Hepatocyte (in vitro differentiated cells): ENCODE data around the gene CSNK2A1. TPM values are rescaled to one million over a fixed set of nuclear protein-coding genes. Genes with fewer than 3 reads are reported as not detected.

Experiments used
- DNase-seq: peaks from one replicate; pipeline ENCODE4 v3.0.0-alpha.2; 2016; ENCODE audit warnings: low spot score
- H2AFZ ChIP-seq: fragments of 200-600 bp; sonication (generic); 2 replicates; pipeline ENCODE4 v1.6.0; 2016; ENCODE audit warnings: antibody characterized with exemption, mild to moderate bottlenecking
- H3K27ac ChIP-seq: fragments of 200-600 bp; sonication (generic); 2 replicates; pipeline ENCODE4 v1.5.1; 2016; ENCODE audit warnings: mild to moderate bottlenecking
- H3K27me3 ChIP-seq: fragments of 200-600 bp; sonication (generic); 2 replicates; pipeline ENCODE4 v1.6.1; 2016
- H3K36me3 ChIP-seq: fragments of 200-600 bp; sonication (generic); replicated peaks from 2 replicates; pipeline ENCODE4 v1.5.1; 2016; ENCODE audit warnings: low read depth; ENCODE audit not compliant: insufficient read depth
- H3K4me1 ChIP-seq: fragments of 200-600 bp; sonication (generic); 2 replicates; pipeline ENCODE4 v1.5.1; 2016; ENCODE audit warnings: mild to moderate bottlenecking, moderate library complexity; ENCODE audit not compliant: insufficient read depth
- H3K4me2 ChIP-seq: fragments of 200-600 bp; sonication (generic); 2 replicates; pipeline ENCODE4 v1.6.0; 2016
- H3K4me3 ChIP-seq: fragments of 200-600 bp; sonication (generic); 2 replicates; pipeline ENCODE4 v1.5.1; 2016; ENCODE audit warnings: mild to moderate bottlenecking
- H3K79me2 ChIP-seq: fragments of 200-600 bp; sonication (generic); 2 replicates; pipeline ENCODE4 v1.6.0; 2017; ENCODE audit warnings: mild to moderate bottlenecking
- H3K9me2 ChIP-seq: fragments of 200-600 bp; sonication (generic); replicated peaks from 2 replicates; pipeline ENCODE4 v1.6.0; 2017; ENCODE audit warnings: mild to moderate bottlenecking; ENCODE audit not compliant: insufficient read depth
- H3K9me3 ChIP-seq: fragments of 200-600 bp; sonication (generic); 2 replicates; pipeline ENCODE4 v1.5.1; 2016; ENCODE audit warnings: low read depth, mild to moderate bottlenecking
- H4K20me1 ChIP-seq: fragments of 200-600 bp; sonication (generic); 2 replicates; pipeline ENCODE4 v1.6.0; 2016; ENCODE audit warnings: mild to moderate bottlenecking; ENCODE audit not compliant: insufficient read depth, poor library complexity, severe bottlenecking
- EZH2 ChIP-seq: fragments of 200-600 bp; sonication (generic); IDR thresholded peaks from 2 replicates; pipeline ENCODE4 v1.6.1; 2016; ENCODE audit warnings: antibody characterized with exemption, mild to moderate bottlenecking, borderline replicate concordance
- EZH2phosphoT487 ChIP-seq: fragments of 200-600 bp; sonication (generic); IDR thresholded peaks from one replicate; pipeline ENCODE4 v1.6.1; 2018; ENCODE audit warnings: antibody characterized with exemption, mild to moderate bottlenecking, low read depth, moderate library complexity; ENCODE audit not compliant: unreplicated experiment, severe bottlenecking
- WGBS: methylation state at CpG from one replicate; pipeline ENCODE4 v1.1.6; 2016; ENCODE audit warnings: low lambda C conversion rate; ENCODE audit errors: missing lambda C conversion rate; 5-methylcytosine and 5-hydroxymethylcytosine counted together
- polyA plus RNA-seq: library from polyadenylated mRNA; unstranded; fragments of >200 nt; fragmentation: Nextera tagmentation; extraction: Ambion mirVana; gene quantifications from 2 replicates; pipeline ENCODE4 v1.2.1, GENCODE V29; 2016
- total RNA-seq: library from RNA; depleted of rRNA; stranded (reverse); fragments of >200 nt; gene quantifications from 2 replicates; pipeline ENCODE4 v1.2.3, GENCODE V29; 2014
- TF ChIP-seq, protein P1 (sequence below): fragments of 200-600 bp; sonication (generic); IDR thresholded peaks from 2 replicates; pipeline ENCODE4 v1.5.1; 2016; ENCODE audit warnings: antibody characterized with exemption, mild to moderate bottlenecking; ENCODE audit not compliant: poor library complexity

CSNK2A1 gene
- 157 and 173 TPM in 2 replicates for total RNA-seq
- polyA plus RNA-seq: 63.9 and 65.6 TPM in 2 replicates

DNA sequence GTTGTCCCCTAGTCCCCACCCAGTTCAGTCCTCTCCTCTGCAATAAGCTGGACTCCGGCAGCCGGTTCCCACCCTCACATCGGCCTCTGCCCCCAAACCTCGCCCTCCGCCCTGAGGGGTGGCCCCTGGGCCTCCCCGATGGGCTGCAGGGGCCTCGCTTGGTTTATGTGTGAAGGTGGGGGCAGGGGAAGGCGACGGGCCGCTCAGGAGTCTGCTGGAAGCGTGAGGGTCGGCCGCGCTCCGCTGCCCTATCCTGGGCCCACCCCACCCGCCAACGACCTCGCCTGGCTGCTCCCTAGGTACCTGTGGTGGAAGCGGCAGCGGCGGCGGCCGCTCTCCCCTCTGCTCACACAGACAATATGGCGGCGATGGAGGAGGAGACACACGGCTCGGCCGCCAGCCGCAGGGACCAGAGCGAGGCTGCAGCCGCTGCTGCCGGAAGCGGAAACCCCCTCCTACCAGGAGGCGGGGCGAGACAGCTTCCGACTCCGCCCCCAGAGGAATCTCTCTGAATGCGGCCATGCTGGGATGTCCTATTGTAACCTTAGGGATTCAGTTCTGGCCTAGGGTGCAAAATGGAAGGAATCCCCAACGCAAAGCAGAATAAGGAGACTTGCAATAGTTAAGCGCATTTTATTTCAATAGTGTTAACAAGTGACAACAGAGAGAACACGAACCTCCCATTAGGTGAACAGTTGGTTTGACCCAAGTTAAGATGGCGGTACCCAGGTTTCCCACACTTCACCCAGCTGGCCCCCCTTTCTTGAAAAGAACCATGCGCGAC, at the start of gene CSNK2A1:
Gene CSNK2A1, minus strand, starts transcription at position 422 of the 784 bp plus-strand sequence. CDS start 35,239 bp downstream, outside the sequence.
- peak; percentile 98 for DNase-seq
- 2% methylated on average over 41 of the region's 44 CpGs for WGBS
- Histone ChIP-seq H4K20me1 (peaks cover 43% of the 10 kb centered on the region), H3K9me2 (no peaks in the 10 kb centered on the region), H3K27ac (peak within 1 kb of the TSS; percentile 80), H3K27me3 (peaks cover 6% of the 10 kb centered on the region), H3K36me3 (no peaks in the 10 kb centered on the region), H3K79me2 (peaks cover 48% of the 10 kb centered on the region), H3K9me3 (no peaks in the 10 kb centered on the region), H3K4me1 (peaks cover 8% of the 10 kb centered on the region), H3K4me3 (peak within 1 kb of the TSS; percentile 62), H2AFZ (peak within 1 kb of the TSS; percentile 57), H3K4me2 (peak within 1 kb of the TSS; percentile 88)
- no peak for TF ChIP-seq EZH2phosphoT487
- TF ChIP-seq, protein P1, sequence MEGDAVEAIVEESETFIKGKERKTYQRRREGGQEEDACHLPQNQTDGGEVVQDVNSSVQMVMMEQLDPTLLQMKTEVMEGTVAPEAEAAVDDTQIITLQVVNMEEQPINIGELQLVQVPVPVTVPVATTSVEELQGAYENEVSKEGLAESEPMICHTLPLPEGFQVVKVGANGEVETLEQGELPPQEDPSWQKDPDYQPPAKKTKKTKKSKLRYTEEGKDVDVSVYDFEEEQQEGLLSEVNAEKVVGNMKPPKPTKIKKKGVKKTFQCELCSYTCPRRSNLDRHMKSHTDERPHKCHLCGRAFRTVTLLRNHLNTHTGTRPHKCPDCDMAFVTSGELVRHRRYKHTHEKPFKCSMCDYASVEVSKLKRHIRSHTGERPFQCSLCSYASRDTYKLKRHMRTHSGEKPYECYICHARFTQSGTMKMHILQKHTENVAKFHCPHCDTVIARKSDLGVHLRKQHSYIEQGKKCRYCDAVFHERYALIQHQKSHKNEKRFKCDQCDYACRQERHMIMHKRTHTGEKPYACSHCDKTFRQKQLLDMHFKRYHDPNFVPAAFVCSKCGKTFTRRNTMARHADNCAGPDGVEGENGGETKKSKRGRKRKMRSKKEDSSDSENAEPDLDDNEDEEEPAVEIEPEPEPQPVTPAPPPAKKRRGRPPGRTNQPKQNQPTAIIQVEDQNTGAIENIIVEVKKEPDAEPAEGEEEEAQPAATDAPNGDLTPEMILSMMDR: no peak
- TF ChIP-seq EZH2: no peak

DNA sequence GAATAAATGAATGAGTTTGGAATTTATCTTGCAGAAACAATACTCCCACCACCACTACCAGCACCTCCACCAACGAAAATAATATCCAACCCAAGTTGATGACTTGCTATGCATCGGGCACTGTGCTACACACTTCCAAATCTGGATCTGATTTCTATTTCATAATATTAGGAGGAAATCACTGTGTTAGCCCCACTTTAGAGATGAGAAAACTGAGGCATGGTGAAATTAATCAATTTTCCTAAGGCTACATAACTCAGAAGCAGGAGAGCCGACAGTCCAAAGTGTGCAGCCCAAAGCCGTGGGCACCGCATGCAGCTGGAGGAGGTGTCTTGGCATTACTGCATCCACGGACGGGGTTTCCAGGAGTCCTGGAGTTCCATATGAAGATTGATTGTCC, 48.9 kb upstream of the CSNK2A1 start:
- H3K27me3 ChIP-seq: no peaks in the 10 kb centered on the region
- H4K20me1 ChIP-seq: no peaks in the 10 kb centered on the region
- H3K4me2 ChIP-seq: no peak overlapping the region
- H3K27ac ChIP-seq: no peak overlapping the region
- H3K4me3 ChIP-seq: no peak overlapping the region
- no peaks in the 10 kb centered on the region for H3K36me3 ChIP-seq
- no peaks in the 10 kb centered on the region for H3K9me2 ChIP-seq
- no peaks in the 10 kb centered on the region for H3K4me1 ChIP-seq
- 93% methylated on average over 7 of the region's 7 CpGs for WGBS
- no peaks in the 10 kb centered on the region for H3K79me2 ChIP-seq
- DNase-seq: no peak
- no peak overlapping the region for H2AFZ ChIP-seq
- TF ChIP-seq EZH2phosphoT487: no peak
- H3K9me3 ChIP-seq: no peaks in the 10 kb centered on the region

- Histone ChIP-seq H3K4me3 (no peak overlapping the region), H2AFZ (no peak overlapping the region), H3K4me2 (no peak overlapping the region), H3K9me3 (no peaks in the 10 kb centered on the region), H3K9me2 (no peaks in the 10 kb centered on the region), H3K27me3 (no peaks in the 10 kb centered on the region), H3K79me2 (no peaks in the 10 kb centered on the region), H3K36me3 (no peaks in the 10 kb centered on the region), H3K4me1 (no peaks in the 10 kb centered on the region), H4K20me1 (no peaks in the 10 kb centered on the region), H3K27ac (no peak overlapping the region)
- TF ChIP-seq EZH2 (no peak), EZH2phosphoT487 (no peak)
- TF ChIP-seq, protein P1: no peak
- 85% methylated on average over 5 of the region's 5 CpGs for WGBS
- DNase-seq: no peak
Measured at GRCh38 chr20:591941-592340, 48.4 kb upstream of the CSNK2A1 start.

DNA sequence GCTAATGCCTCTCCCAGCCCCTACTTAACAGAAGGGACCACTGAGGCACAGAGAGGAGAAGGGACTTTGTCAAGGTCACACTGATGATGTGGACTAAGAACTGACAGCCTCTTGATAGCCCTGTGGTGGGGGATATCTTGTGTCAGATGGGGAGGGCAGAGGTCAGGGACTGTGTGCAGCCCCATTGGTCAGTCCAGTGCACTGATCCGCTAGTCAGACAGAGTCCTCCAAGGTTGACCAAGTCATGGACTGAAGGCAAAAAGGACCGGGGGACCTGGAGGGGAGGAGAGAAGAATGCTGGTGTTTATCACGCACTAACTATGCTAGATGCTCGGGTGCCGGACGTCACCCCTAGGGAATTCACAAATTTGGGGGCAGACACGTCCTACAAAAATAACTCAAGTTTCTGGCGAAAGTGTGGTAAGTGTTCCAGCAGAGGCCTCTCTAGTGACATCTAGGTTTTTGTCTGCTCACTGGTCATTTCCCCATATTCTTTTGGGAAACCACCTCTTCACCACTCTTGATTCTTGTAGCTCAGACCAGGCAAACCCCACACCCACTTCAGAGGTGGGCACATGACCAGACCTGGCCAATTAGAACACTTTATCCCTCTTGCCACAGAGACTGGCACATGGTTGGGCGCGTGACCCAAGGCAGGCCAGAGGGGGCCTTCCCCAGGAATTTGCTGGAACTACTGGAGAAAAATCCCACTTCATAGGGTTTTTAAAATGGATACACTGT, 45.5 kb upstream of the CSNK2A1 start:
- H3K9me2 ChIP-seq: no peaks in the 10 kb centered on the region
- no peak for DNase-seq
- no peaks in the 10 kb centered on the region for H3K9me3 ChIP-seq
- TF ChIP-seq EZH2 (no peak), EZH2phosphoT487 (no peak)
- TF ChIP-seq, protein P1: no peak
- H3K27me3 ChIP-seq: no peaks in the 10 kb centered on the region
- no peak overlapping the region for H3K27ac ChIP-seq
- H2AFZ ChIP-seq: no peak overlapping the region
- H4K20me1 ChIP-seq: no peaks in the 10 kb centered on the region
- H3K36me3 ChIP-seq: no peaks in the 10 kb centered on the region
- H3K79me2 ChIP-seq: no peaks in the 10 kb centered on the region
- 90% methylated on average over 10 of the region's 10 CpGs for WGBS
- no peak overlapping the region for H3K4me3 ChIP-seq
- H3K4me1 ChIP-seq: no peaks in the 10 kb centered on the region
- H3K4me2 ChIP-seq: no peak overlapping the region
